ENCODE results near the gene MYH3. TPM values are rescaled to one million over a fixed set of nuclear protein-coding genes. Genes with fewer than 3 reads are reported as not detected.

MYH3 gene
- polyA plus RNA-seq, 2 of the 4 experiments (the other 2 are of a cell fraction): 1.6 to 2.1 TPM

DNA sequence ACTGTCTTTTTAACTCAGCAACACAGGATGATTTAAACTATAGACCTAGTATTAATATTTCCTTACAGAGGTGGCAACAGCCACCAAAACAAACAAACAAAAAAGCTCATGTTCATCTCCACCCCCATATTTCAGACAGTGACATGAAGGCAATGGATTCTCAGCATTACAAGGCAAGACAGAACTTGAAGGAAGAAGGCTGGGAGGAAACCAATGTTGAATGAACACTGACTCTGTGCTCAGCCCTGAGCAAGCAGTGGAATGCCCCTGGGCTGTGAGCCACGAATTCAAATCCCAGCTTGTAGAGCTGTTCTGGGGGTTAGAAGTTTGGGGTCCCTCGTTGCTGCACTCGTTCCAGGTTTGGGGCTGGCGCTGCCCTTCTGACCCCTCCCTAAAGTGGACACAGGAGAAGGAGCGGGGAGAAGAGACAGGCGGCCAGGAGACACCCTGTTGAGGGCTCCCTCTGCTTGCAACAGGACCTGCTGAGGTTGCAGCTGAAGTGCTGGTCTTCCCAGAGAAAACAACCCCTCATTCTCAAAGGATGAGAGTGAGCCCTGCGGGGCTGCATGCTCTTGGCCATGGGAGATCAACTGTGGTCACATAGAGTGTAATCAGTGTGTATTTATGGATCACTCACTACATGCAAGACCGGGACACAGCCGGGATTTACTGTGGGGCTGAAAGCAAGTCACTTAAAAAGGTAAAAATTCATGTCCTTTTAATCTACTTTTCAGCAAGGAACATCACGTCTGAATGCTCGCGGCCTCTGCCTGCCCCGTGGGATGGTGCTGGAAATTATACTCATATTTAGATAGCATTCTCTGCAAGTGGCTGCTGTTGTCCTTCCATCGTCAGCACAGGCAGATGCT lies 34.3 kb downstream of the MYH3 start:
- Histone ChIP-seq H3K4me3 (no peak overlapping the region), H3K4me2 (no peak overlapping the region)
- FAIRE-seq: no peak

DNA sequence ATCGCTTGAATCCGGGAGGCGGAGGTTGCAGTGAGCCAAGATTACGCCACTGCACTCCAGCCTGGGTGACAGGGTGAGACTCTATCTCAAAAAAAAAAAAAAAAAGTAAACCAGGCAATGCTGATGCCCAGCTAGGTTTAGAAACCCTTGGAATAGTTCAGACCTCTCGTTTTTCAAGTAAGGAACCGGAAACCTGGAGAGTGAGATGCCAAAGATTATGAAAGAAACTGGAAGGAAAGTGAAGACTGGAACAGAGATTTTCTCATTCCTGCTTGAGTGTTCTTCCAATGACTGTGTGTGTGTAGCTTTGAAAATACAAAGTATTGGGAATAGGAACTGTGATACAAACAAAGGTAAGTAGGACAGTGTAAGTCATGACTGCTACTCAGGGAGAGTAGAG lies 35.7 kb downstream of the MYH3 start:
- H3K4me1 ChIP-seq: 0 out of 3 replicates have a peak, but pooled peaks cover 11% of the 10 kb centered on the region
- ATAC-seq (no peak), DNase-seq (ENCODE audit: low read depth in 1 of 2, low spot score in 1 of 2) (no peak), FAIRE-seq (no peak)
- WGBS (ENCODE audit: missing lambda C conversion rate): 84% methylated on average over 6 of the region's 6 CpGs
- H3K4me2 ChIP-seq: no peak overlapping the region
- no peak overlapping the region for H3K4me3 ChIP-seq
- POLR2A ChIA-PET: no interaction called here
- CTCF ChIA-PET: interaction anchor here (1.1 to 17.4 kb wide), 8 partner anchors 7 to 696 kb away, joined by 3 to 614 read pairs (median 70); no protein-coding TSS in a partner anchor
- TF ChIP-seq, protein P1, sequence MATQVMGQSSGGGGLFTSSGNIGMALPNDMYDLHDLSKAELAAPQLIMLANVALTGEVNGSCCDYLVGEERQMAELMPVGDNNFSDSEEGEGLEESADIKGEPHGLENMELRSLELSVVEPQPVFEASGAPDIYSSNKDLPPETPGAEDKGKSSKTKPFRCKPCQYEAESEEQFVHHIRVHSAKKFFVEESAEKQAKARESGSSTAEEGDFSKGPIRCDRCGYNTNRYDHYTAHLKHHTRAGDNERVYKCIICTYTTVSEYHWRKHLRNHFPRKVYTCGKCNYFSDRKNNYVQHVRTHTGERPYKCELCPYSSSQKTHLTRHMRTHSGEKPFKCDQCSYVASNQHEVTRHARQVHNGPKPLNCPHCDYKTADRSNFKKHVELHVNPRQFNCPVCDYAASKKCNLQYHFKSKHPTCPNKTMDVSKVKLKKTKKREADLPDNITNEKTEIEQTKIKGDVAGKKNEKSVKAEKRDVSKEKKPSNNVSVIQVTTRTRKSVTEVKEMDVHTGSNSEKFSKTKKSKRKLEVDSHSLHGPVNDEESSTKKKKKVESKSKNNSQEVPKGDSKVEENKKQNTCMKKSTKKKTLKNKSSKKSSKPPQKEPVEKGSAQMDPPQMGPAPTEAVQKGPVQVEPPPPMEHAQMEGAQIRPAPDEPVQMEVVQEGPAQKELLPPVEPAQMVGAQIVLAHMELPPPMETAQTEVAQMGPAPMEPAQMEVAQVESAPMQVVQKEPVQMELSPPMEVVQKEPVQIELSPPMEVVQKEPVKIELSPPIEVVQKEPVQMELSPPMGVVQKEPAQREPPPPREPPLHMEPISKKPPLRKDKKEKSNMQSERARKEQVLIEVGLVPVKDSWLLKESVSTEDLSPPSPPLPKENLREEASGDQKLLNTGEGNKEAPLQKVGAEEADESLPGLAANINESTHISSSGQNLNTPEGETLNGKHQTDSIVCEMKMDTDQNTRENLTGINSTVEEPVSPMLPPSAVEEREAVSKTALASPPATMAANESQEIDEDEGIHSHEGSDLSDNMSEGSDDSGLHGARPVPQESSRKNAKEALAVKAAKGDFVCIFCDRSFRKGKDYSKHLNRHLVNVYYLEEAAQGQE (IDR thresholded peaks at IDR 0.05): no peak
- TF ChIP-seq ESRRA (IDR thresholded peaks at IDR 0.05; ENCODE audit: borderline replicate concordance, low read length) (no peak), TFCP2L1 (CRISPR knock-in tag; IDR thresholded peaks at IDR 0.05) (no peak), CHD2 (IDR thresholded peaks at IDR 0.05; ENCODE audit: low read length, partially characterized antibody) (no peak)
- no peaks in the 10 kb centered on the region for H3K9me3 ChIP-seq
- H3K27ac ChIP-seq: no peak overlapping the region

More for the DNA sequence above, 34.3 kb downstream of the MYH3 start:
- H3K27ac ChIP-seq: no peak overlapping the region
- 0 out of 3 replicates have a peak, but pooled peaks cover 11% of the 10 kb centered on the region for H3K4me1 ChIP-seq
- ChIA-PET POLR2A (no interaction called here), CTCF (interaction anchor here (0.8 to 18.5 kb wide), 7 partner anchors 8 to 664 kb away, joined by 3 to 315 read pairs (median 7); no protein-coding TSS in a partner anchor)
- no peaks in the 10 kb centered on the region for H3K9me3 ChIP-seq
- 56% methylated on average over 14 of the region's 14 CpGs for WGBS (ENCODE audit: missing lambda C conversion rate)
- ATAC-seq: no peak
- no peak for DNase-seq (ENCODE audit: low read depth in 1 of 2, low spot score in 1 of 2)
- TF ChIP-seq EHMT2 (IDR thresholded peaks at IDR 0.05; ENCODE audit: low read depth) (no peak), JUN (IDR thresholded peaks at IDR 0.05) (no peak), EP300 (IDR thresholded peaks at IDR 0.05) (no peak), ESRRA (IDR thresholded peaks at IDR 0.05; ENCODE audit: borderline replicate concordance, low read length) (no peak), ZSCAN20 (CRISPR knock-in tag; IDR thresholded peaks at IDR 0.05) (no peak), MYC (IDR thresholded peaks at IDR 0.05; ENCODE audit: borderline replicate concordance, low read length) (no peak), KDM5A (IDR thresholded peaks at IDR 0.05) (no peak), POLR2AphosphoS2 (conservative IDR thresholded peaks at IDR 0.05; ENCODE audit: low read length) (no peak), CBX8 (IDR thresholded peaks at IDR 0.05) (no peak), RAD21 (conservative IDR thresholded peaks at IDR 0.05 in 1 of 2, IDR thresholded peaks at IDR 0.05 in 1 of 2) (no peak)
- TF ChIP-seq, protein P2, sequence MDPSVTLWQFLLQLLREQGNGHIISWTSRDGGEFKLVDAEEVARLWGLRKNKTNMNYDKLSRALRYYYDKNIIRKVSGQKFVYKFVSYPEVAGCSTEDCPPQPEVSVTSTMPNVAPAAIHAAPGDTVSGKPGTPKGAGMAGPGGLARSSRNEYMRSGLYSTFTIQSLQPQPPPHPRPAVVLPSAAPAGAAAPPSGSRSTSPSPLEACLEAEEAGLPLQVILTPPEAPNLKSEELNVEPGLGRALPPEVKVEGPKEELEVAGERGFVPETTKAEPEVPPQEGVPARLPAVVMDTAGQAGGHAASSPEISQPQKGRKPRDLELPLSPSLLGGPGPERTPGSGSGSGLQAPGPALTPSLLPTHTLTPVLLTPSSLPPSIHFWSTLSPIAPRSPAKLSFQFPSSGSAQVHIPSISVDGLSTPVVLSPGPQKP (IDR thresholded peaks at IDR 0.05; ENCODE audit: low read depth, low read length): no peak
- TF ChIP-seq, protein P3, sequence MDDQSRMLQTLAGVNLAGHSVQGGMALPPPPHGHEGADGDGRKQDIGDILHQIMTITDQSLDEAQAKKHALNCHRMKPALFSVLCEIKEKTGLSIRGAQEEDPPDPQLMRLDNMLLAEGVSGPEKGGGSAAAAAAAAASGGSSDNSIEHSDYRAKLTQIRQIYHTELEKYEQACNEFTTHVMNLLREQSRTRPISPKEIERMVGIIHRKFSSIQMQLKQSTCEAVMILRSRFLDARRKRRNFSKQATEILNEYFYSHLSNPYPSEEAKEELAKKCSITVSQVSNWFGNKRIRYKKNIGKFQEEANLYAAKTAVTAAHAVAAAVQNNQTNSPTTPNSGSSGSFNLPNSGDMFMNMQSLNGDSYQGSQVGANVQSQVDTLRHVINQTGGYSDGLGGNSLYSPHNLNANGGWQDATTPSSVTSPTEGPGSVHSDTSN (IDR thresholded peaks at IDR 0.05): no peak
- TF ChIP-seq, protein P4, sequence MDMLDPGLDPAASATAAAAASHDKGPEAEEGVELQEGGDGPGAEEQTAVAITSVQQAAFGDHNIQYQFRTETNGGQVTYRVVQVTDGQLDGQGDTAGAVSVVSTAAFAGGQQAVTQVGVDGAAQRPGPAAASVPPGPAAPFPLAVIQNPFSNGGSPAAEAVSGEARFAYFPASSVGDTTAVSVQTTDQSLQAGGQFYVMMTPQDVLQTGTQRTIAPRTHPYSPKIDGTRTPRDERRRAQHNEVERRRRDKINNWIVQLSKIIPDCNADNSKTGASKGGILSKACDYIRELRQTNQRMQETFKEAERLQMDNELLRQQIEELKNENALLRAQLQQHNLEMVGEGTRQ (IDR thresholded peaks at IDR 0.05): no peak
